Measurements from ENCODE around the gene RPL31. TPM values are rescaled to one million over a fixed set of nuclear protein-coding genes. Genes with fewer than 3 reads are reported as not detected.

RPL31 gene
- total and polyA plus RNA-seq, 9 of the 15 experiments (the other 6 are each of a cell fraction or from before 2014, with no cell fraction given): 1,176 to 6,037 (median 2,997) TPM

- TF ChIP-seq XRCC5 (IDR thresholded peaks at IDR 0.05; ENCODE audit: low read depth, low read length): peak; percentile 91
- TF ChIP-seq, protein P1, sequence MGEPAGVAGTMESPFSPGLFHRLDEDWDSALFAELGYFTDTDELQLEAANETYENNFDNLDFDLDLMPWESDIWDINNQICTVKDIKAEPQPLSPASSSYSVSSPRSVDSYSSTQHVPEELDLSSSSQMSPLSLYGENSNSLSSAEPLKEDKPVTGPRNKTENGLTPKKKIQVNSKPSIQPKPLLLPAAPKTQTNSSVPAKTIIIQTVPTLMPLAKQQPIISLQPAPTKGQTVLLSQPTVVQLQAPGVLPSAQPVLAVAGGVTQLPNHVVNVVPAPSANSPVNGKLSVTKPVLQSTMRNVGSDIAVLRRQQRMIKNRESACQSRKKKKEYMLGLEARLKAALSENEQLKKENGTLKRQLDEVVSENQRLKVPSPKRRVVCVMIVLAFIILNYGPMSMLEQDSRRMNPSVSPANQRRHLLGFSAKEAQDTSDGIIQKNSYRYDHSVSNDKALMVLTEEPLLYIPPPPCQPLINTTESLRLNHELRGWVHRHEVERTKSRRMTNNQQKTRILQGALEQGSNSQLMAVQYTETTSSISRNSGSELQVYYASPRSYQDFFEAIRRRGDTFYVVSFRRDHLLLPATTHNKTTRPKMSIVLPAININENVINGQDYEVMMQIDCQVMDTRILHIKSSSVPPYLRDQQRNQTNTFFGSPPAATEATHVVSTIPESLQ (CRISPR knock-in tag; IDR thresholded peaks at IDR 0.05): peak; percentile 99
- TF ChIP-seq, protein P2, sequence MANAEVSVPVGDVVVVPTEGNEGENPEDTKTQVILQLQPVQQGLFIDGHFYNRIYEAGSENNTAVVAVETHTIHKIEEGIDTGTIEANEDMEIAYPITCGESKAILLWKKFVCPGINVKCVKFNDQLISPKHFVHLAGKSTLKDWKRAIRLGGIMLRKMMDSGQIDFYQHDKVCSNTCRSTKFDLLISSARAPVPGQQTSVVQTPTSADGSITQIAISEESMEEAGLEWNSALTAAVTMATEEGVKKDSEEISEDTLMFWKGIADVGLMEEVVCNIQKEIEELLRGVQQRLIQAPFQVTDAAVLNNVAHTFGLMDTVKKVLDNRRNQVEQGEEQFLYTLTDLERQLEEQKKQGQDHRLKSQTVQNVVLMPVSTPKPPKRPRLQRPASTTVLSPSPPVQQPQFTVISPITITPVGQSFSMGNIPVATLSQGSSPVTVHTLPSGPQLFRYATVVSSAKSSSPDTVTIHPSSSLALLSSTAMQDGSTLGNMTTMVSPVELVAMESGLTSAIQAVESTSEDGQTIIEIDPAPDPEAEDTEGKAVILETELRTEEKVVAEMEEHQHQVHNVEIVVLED (CRISPR knock-in tag; IDR thresholded peaks at IDR 0.05): 0 out of 2 replicates have a peak, but pooled peaks have one; percentile 22
- TF ChIP-seq ZNF318 (IDR thresholded peaks at IDR 0.05; ENCODE audit: borderline replicate concordance in 1 of 2, low read depth in 1 of 2): peak in 1 of 2 experiments; percentile 88; a peak in 2 of 4 replicates
- peak; percentile 99 for TF ChIP-seq ZNF232 (CRISPR knock-in tag; IDR thresholded peaks at IDR 0.05)
- peak; percentile 99 for TF ChIP-seq SUPT5H (IDR thresholded peaks at IDR 0.05)
- peak; percentile 30 to 69 (median 60) for TF ChIP-seq YY1 (IDR thresholded peaks at IDR 0.05; ENCODE audit: borderline replicate concordance in 1 of 3, control insufficient read depth in 1 of 3, extremely low read depth in 1 of 3, insufficient read depth in 3 of 3, insufficient read length in 1 of 3, insufficient replicate concordance in 2 of 3, low read depth in 1 of 3, low read length in 2 of 3)
- peak; percentile 99 for TF ChIP-seq IRF2 (CRISPR knock-in tag; IDR thresholded peaks at IDR 0.05)
- peak; percentile 84 for TF ChIP-seq ZNF589 (CRISPR knock-in tag; IDR thresholded peaks at IDR 0.05; ENCODE audit: low read depth)
- TF ChIP-seq TAF9B (IDR thresholded peaks at IDR 0.05; ENCODE audit: partially characterized antibody): peak; percentile 100
- TF ChIP-seq CXXC5 (CRISPR knock-in tag; IDR thresholded peaks at IDR 0.05): peak; percentile 92
- TF ChIP-seq NONO (IDR thresholded peaks at IDR 0.05; ENCODE audit: low read depth in 2 of 2, low read length in 1 of 2): 0 out of 4 replicates have a peak, but pooled peaks of 1 of the 2 experiments have one; percentile 40
- peak; percentile 96 for TF ChIP-seq POLR2H (tag; IDR thresholded peaks at IDR 0.05; ENCODE audit: low read depth)
Measured at GRCh38 chr2:101001691-101002561, at the start of gene RPL31 (continued).
